ENCODE data around the gene INA. TPM values are rescaled to one million over a fixed set of nuclear protein-coding genes. Genes with fewer than 3 reads are reported as not detected.

INA gene
- total and polyA plus RNA-seq, 2 donors from 2014 or later, result 0.16 TPM; not detected in 1

GRCh38 chr10:103278862-103279298, 1.9 kb downstream of the INA start:
- intact Hi-C loops (cut with DNase I), result no loop called here
- Histone ChIP-seq H3K4me1 (ENCODE audit: control insufficient read depth in 2 of 3, insufficient read depth in 2 of 3, low read depth in 1 of 3, low read length in 3 of 3) (peaks cover 0 to 8% (median 0%) of the 10 kb centered on the region in 3 donors), H3K36me3 (ENCODE audit: control insufficient read depth in 2 of 3, insufficient read depth in 3 of 3, low read length in 3 of 3) (no peaks in the 10 kb centered on the region), H3K27me3 (ENCODE audit: control insufficient read depth, insufficient read depth, low read length) (peaks cover 13% of the 10 kb centered on the region), H3K27ac (ENCODE audit: low read depth in 2 of 2, low read length in 2 of 2) (no peak overlapping the region), H3K9ac (ENCODE audit: low read length in 3 of 3) (no peak overlapping the region), H3K9me3 (ENCODE audit: control insufficient read depth in 2 of 3, insufficient read depth in 1 of 3, low read length in 3 of 3) (no peaks in the 10 kb centered on the region), H3K4me3 (ENCODE audit: low read length in 3 of 3) (no peak overlapping the region)
- no peak for TF ChIP-seq CTCF (IDR thresholded peaks at IDR 0.05; ENCODE audit: borderline replicate concordance, extremely low read depth, insufficient read depth)
- DNase-seq (peak in 4 of 5 donors; percentile 58 to 80 (median 74)), FAIRE-seq (no peak)

- TF ChIP-seq CTCF (IDR thresholded peaks at IDR 0.05; ENCODE audit: borderline replicate concordance, extremely low read depth, insufficient read depth), result no peak
- H3K27me3 ChIP-seq (ENCODE audit: control insufficient read depth, insufficient read depth, low read length), result peaks cover 13% of the 10 kb centered on the region
- no peaks in the 10 kb centered on the region for H3K36me3 ChIP-seq (ENCODE audit: control insufficient read depth in 2 of 3, insufficient read depth in 3 of 3, low read length in 3 of 3)
- no peak overlapping the region for H3K27ac ChIP-seq (ENCODE audit: low read depth in 2 of 2, low read length in 2 of 2)
- no peak overlapping the region for H3K4me3 ChIP-seq (ENCODE audit: low read length in 3 of 3)
- H3K4me1 ChIP-seq (ENCODE audit: control insufficient read depth in 2 of 3, insufficient read depth in 2 of 3, low read depth in 1 of 3, low read length in 3 of 3), result peaks cover 0 to 8% (median 0%) of the 10 kb centered on the region in 3 donors
- intact Hi-C loops (cut with DNase I), result no loop called here
- H3K9ac ChIP-seq (ENCODE audit: low read length in 3 of 3), result no peak overlapping the region
- no peak for FAIRE-seq
- H3K9me3 ChIP-seq (ENCODE audit: control insufficient read depth in 2 of 3, insufficient read depth in 1 of 3, low read length in 3 of 3), result no peaks in the 10 kb centered on the region
- DNase-seq, result no peak
These were observed 3.1 kb downstream of the INA start for GRCh38 chr10:103280031-103280430.

- intact Hi-C loops (cut with DNase I), result no loop called here
- H3K36me3 ChIP-seq (ENCODE audit: control insufficient read depth in 2 of 3, insufficient read depth in 3 of 3, low read length in 3 of 3), result no peaks in the 10 kb centered on the region
- H3K4me3 ChIP-seq (ENCODE audit: low read length in 3 of 3), result no peak overlapping the region
- no peak overlapping the region for H3K9ac ChIP-seq (ENCODE audit: low read length in 3 of 3)
- TF ChIP-seq CTCF (IDR thresholded peaks at IDR 0.05; ENCODE audit: borderline replicate concordance, extremely low read depth, insufficient read depth), result no peak
- peaks cover 0 to 8% (median 0%) of the 10 kb centered on the region in 3 donors for H3K4me1 ChIP-seq (ENCODE audit: control insufficient read depth in 2 of 3, insufficient read depth in 2 of 3, low read depth in 1 of 3, low read length in 3 of 3)
- H3K27me3 ChIP-seq (ENCODE audit: control insufficient read depth, insufficient read depth, low read length), result peaks cover 13% of the 10 kb centered on the region
- H3K9me3 ChIP-seq (ENCODE audit: control insufficient read depth in 2 of 3, insufficient read depth in 1 of 3, low read length in 3 of 3), result no peaks in the 10 kb centered on the region
- FAIRE-seq, result no peak
- no peak overlapping the region for H3K27ac ChIP-seq (ENCODE audit: low read depth in 2 of 2, low read length in 2 of 2)
- no peak for DNase-seq
These were observed 3.6 kb downstream of the INA start for GRCh38 chr10:103280506-103280905.

- Histone ChIP-seq H3K36me3 (ENCODE audit: control insufficient read depth in 2 of 3, insufficient read depth in 3 of 3, low read length in 3 of 3) (no peaks in the 10 kb centered on the region), H3K9ac (ENCODE audit: low read length in 3 of 3) (no peak overlapping the region), H3K9me3 (ENCODE audit: control insufficient read depth in 2 of 3, insufficient read depth in 1 of 3, low read length in 3 of 3) (no peaks in the 10 kb centered on the region), H3K27me3 (ENCODE audit: control insufficient read depth, insufficient read depth, low read length) (peaks cover 5% of the 10 kb centered on the region), H3K27ac (ENCODE audit: low read depth in 2 of 2, low read length in 2 of 2) (no peak overlapping the region), H3K4me1 (ENCODE audit: control insufficient read depth in 2 of 3, insufficient read depth in 2 of 3, low read depth in 1 of 3, low read length in 3 of 3) (peaks cover 0 to 8% (median 0%) of the 10 kb centered on the region in 3 donors), H3K4me3 (ENCODE audit: low read length in 3 of 3) (no peak overlapping the region)
- intact Hi-C loops (cut with DNase I), result no loop called here
- TF ChIP-seq CTCF (IDR thresholded peaks at IDR 0.05; ENCODE audit: borderline replicate concordance, extremely low read depth, insufficient read depth), result no peak
- no peak for FAIRE-seq
- DNase-seq, result peak in 4 of 5 donors; percentile 60 to 78 (median 65)
These were observed 4.8 kb downstream of the INA start for GRCh38 chr10:103281753-103282152.
